SIG-M5 (cell line): ENCODE measurements around the gene PKD2L1.
"Not testable (repeated sequence)": the region's sequence is repeated elsewhere in the genome, so short reads cannot be mapped to it uniquely, and the experiment has no call there.

ENCODE experiments used
- DNase-seq: peaks from one replicate; lab custom pipeline; 2025; lab: John Stamatoyannopoulos, UW

Gene PKD2L1

GRCh38 chr10:100286051-100287033 is 43.7 kb downstream of the PKD2L1 start, which contains the start of gene BLOC1S2:
BLOC1S2 (minus strand) TSS chr10:100286680; CDS start chr10:100286659, 21 bp downstream.
- no peak for DNase-seq

DNA sequence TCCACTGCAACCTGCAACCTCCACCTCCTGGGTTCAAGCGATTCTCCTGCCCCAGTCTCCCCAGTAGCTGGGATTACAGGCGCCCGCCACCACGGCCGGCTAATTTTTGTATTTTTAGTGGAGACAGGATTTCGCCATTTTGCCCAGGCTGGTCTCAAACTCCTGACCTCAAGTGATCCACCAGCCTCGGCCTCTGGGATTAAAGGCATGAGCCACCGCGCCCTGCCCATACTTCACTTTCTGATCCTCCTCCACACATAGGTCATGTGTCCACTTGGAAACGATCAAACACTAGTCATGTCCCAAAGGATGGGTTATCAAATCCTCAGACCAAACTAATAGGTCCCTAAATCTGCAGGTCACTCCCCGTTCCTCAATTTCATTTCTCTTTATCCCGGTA is 44.7 kb downstream of the PKD2L1 start:
- not testable (repeated sequence) for DNase-seq

- DNase-seq, result no peak
These were observed 47.1 kb downstream of the PKD2L1 start for GRCh38 chr10:100282907-100283306.

DNA sequence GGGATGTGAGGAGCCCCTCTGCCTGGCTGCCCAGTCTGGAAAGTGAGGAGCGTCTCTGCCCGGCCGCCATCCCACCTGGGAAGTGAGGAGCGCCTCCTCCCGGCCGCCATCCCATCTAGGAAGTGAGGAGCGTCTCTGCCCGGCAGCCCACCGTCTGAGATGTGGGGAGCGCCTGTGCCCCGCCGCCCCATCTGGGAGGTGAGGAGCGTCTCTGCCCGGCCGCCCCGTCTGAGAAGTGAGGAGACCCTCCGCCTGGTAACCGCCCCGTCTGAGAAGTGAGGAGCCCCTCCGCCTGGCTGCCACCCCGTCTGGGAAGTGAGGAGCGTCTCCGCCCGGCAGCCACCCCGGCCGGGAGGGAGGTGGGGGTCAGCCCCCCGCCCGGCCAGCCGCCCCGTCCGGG is 53.1 kb downstream of the PKD2L1 start:
- DNase-seq, result not testable (repeated sequence)

GRCh38 chr10:100267239-100268104 is 62.6 kb downstream of the PKD2L1 start, which contains the start of gene CWF19L1:
CWF19L1 (minus strand) TSS chr10:100267638; CDS start chr10:100267593, 45 bp downstream.
- DNase-seq, result no peak

GRCh38 chr10:100265821-100266485 is 64.1 kb downstream of the PKD2L1 start:
- no peak for DNase-seq

- no peak for DNase-seq
These were observed 75.8 kb downstream of the PKD2L1 start for GRCh38 chr10:100254191-100254590.

GRCh38 chr10:100253041-100253440 is 77.0 kb downstream of the PKD2L1 start:
- DNase-seq, result no peak

GRCh38 chr10:100248820-100249219 is 81.2 kb downstream of the PKD2L1 start:
- no peak for DNase-seq

- no peak for DNase-seq
These were observed 84.4 kb downstream of the PKD2L1 start for GRCh38 chr10:100245484-100246220.

GRCh38 chr10:100239851-100240250 is 90.2 kb downstream of the PKD2L1 start:
- no peak for DNase-seq

GRCh38 chr10:100238429-100238828 is 91.6 kb downstream of the PKD2L1 start:
- no peak for DNase-seq
